Heart left ventricle (tissue), 16 donors: ENCODE results near the gene VCP. TPM values are rescaled to one million over a fixed set of nuclear protein-coding genes. Genes with fewer than 3 reads are reported as not detected.
A peak's percentile ranks its signal among the peaks of the same experiment; 100 is the strongest.

Source experiments
- ATAC-seq, 4 donors: fragments of 200-7000 bp; cut with Tn5 transposase; one replicate each; pipeline ENCODE4 v1.9.1; 2020 to 2022; ENCODE audit warnings: moderate library complexity in 4 of 4, mild to moderate bottlenecking in 3 of 4, moderate number of reproducible peaks in 1 of 4
- DNase-seq, 5 donors: peaks; one replicate each; pipeline ENCODE4 v3.0.0-alpha.2; 2020
- H3K27ac ChIP-seq, 12 donors: fragments of 200-600 bp; sonication (generic) in 4 of 12; one replicate each; pipeline versions ENCODE4 v1.5.0 to v1.8.0; 2016 to 2022; ENCODE audit warnings: mild to moderate bottlenecking in 2 of 12
- H3K27me3 ChIP-seq, 9 donors: fragments of 200-600 bp; sonication (generic) in 2 of 9; one replicate each; pipeline versions ENCODE4 v1.5.1 to v1.8.0; 2016 to 2022; ENCODE audit warnings: mild to moderate bottlenecking in 3 of 9
- H3K36me3 ChIP-seq, 9 donors: fragments of 200-600 bp; sonication (generic) in 2 of 9; one replicate each; pipeline versions ENCODE4 v1.5.0 to v1.8.0; 2018 to 2022; ENCODE audit warnings: mild to moderate bottlenecking in 2 of 9
- H3K4me1 ChIP-seq, 12 donors: fragments of 200-600 bp; sonication (generic) in 4 of 12; one replicate each; pipeline versions ENCODE4 v1.5.0 to v1.8.0; 2016 to 2022; ENCODE audit warnings: mild to moderate bottlenecking in 3 of 12
- H3K4me3 ChIP-seq, 12 donors: fragments of 200-600 bp; sonication (generic) in 4 of 12; one replicate each; pipeline versions ENCODE4 v1.5.0 to v1.8.0; 2017 to 2022; ENCODE audit warnings: mild to moderate bottlenecking in 9 of 12, moderate library complexity in 4 of 12
- H3K9me3 ChIP-seq, 12 donors: fragments of 200-600 bp; sonication (generic) in 4 of 12; one replicate each; pipeline versions ENCODE4 v1.5.0 to v1.8.0; 2016 to 2022; ENCODE audit warnings: mild to moderate bottlenecking in 1 of 12
- POLR2A ChIP-seq, 2 donors: fragments of 450-650 bp; IDR thresholded peaks; one replicate each; pipeline ENCODE4 v1.6.1; 2017; ENCODE audit warnings: antibody characterized with exemption in 2 of 2, mild to moderate bottlenecking in 2 of 2, moderate library complexity in 2 of 2
- WGBS, 4 donors: extraction: QIAGEN DNeasy Blood & Tissue Kit in 2 of 4; methylation state at CpG; one replicate each; pipeline versions ENCODE4 v1.1.5 to v1.1.7; 2013 to 2018; 5-methylcytosine and 5-hydroxymethylcytosine counted together
- intact Hi-C, 10 donors: fragments of 100-400 bp; cut with DNase I; formaldehyde crosslinking; loops; one replicate each; pipeline versions ENCODE4 v1.11.1 to v1.14.2; 2022
- polyA plus RNA-seq, 2 donors: library from polyadenylated mRNA; stranded (reverse); fragments of 200-250 nt; gene quantifications; one replicate each; pipeline ENCODE4 v1.2.3, GENCODE V29; 2013
- total RNA-seq, 9 donors: library from RNA; depleted of rRNA in 2 of 9; stranded (reverse); fragments of >200 nt in 2 of 9; fragmentation: NEBNext Ultra II Directional in 3 of 9; extraction: Animal tissue kit (Norgen Biotek cat#: 25700) in 3 of 9; gene quantifications; one replicate each; pipeline versions ENCODE4 v1.1.0 to v1.2.4, GENCODE V29; 2016 to 2023
- TF ChIP-seq, protein P1 (sequence below), 12 donors: fragments of 200-600 bp; sonication (generic) in 4 of 12; IDR thresholded peaks; one replicate each; pipeline versions ENCODE4 v1.5.0 to v1.8.0; 2018 to 2022; ENCODE audit warnings: antibody characterized with exemption in 12 of 12, mild to moderate bottlenecking in 5 of 12
- donor health status: ischemic (EF 13 %, LVEDD 7.1; RV severe dilation, severe dysfunction).
- donor health status: healthy with polysubstance abuse.
- donor health status: DM: no; HTN: yes; CAD: no.
- donor health status: DM: no; HTN: no; CAD: no.
- donor health status: ischemic (EF 25% LVEDD 6.9; RV normal size, moderate dysfunction).
- donor health status: ischemic (EF 25% LVEDD 5.7; RV mildly dilated, moderate dysfunction).
- donor health status: healthy.
- donor health status: DM: yes; HTN: yes; CAD: no.
- donor health status: ischemic (EF 35%, LVEDD 5.7; RV mildly dilated, moderate dysfunction).
- donor health status: nonischemic (EF 11% LVEDD 7.7; RV severe dilation, severe dysfunction).
- donor health status: DM: yes; HTN: yes; CAD: no.
- donor health status: PGD.
- donor health status: ischemic (EF 29% LVEDD 5.4; RV normal size, mild dysfunction).
- donor health status: nonischemic (EF 23%, LVEDD 6.1; RV moderate dilation, normal function).

VCP gene
- total and polyA plus RNA-seq, 11 donors = 107 to 411 (median 262) TPM

DNA sequence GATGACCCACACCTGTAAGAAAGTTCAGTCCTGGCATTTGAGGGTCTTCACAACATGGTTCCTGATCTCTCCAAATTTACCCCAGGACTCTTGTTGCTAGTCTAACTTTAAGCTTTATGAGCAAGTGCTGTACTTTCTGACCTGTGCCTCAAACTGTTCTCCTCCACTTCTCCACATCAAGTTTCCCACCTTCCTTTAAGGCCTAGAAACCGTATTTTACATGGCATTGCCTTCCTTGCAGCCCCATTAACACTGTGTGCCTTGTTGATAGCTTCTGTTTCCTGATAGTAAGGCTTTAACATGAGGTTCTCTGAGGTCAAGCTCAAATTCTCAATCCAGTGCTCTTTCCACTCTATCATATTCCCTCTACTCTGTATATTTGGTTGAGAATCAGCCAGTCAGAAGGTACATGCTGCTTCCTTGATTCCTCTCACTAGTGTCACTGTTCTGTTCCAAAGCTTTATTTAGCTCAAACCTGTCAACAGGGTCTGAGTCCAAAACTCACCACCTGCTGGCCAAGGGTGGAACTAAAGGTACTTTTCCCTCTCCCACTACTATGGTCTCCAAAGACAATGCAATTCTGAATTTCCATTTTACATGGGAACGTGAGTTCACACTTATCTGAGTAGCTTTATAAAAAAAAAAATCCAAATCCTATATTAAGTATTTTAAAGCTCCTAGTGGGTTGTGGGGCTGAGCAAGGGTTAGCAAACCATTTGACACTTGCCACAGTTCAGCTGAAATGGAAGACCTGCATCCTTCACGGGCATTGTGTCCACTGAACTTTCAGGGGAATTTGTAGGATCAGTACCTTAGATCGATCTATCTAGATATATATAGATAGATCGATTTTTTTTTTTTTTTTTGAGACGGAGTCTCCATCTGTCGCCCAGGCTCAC, 21.1 kb downstream of the VCP start:
- DNase-seq (peak in 3 of 5 donors; percentile 30 to 45 (median 42)), ATAC-seq (peak; percentile 84 to 90 (median 89))
- Histone ChIP-seq H3K27ac (peak overlapping the region in 9 of 12 donors; percentile 2 to 58 (median 40)), H3K9me3 (no peaks in the 10 kb centered on the region), H3K27me3 (no peaks in the 10 kb centered on the region), H3K4me1 (peaks cover 0 to 13% (median 2%) of the 10 kb centered on the region in 12 donors), H3K36me3 (peaks cover 0 to 92% (median 81%) of the 10 kb centered on the region in 9 donors), H3K4me3 (no peak overlapping the region)
- TF ChIP-seq, protein P1, sequence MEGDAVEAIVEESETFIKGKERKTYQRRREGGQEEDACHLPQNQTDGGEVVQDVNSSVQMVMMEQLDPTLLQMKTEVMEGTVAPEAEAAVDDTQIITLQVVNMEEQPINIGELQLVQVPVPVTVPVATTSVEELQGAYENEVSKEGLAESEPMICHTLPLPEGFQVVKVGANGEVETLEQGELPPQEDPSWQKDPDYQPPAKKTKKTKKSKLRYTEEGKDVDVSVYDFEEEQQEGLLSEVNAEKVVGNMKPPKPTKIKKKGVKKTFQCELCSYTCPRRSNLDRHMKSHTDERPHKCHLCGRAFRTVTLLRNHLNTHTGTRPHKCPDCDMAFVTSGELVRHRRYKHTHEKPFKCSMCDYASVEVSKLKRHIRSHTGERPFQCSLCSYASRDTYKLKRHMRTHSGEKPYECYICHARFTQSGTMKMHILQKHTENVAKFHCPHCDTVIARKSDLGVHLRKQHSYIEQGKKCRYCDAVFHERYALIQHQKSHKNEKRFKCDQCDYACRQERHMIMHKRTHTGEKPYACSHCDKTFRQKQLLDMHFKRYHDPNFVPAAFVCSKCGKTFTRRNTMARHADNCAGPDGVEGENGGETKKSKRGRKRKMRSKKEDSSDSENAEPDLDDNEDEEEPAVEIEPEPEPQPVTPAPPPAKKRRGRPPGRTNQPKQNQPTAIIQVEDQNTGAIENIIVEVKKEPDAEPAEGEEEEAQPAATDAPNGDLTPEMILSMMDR (IDR thresholded peaks at IDR 0.05) = peak; percentile 46 to 74 (median 64)
- TF ChIP-seq POLR2A (IDR thresholded peaks at IDR 0.05) = no peak
- intact Hi-C loops = loop anchor here in 3 of 10 donors (2.0 to 5.0 kb wide), 2 partner anchors 153 to 154 kb away; a partner anchor contains a TSS
- 69 to 75% (median 72%) methylated on average over 7 of the region's 7 CpGs for WGBS, 4 donors

DNA sequence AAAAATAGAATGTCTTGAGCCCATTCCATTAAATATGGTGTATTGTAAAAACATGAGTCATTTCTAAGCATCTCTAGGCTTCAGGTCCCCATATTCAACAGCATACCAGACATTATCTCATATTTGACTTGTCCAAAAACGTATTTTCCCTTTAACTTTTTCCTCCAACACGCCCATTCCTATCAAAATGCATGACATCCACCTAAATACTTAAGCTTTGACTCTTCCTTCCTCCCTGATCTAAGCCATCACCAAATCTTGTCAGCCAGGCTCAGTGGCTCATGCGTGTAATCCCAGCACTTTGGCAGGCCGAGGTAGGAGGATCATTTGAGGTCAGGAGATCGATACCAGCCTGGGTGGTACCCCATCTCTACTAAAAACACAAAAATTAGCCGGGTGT, 23.9 kb downstream of the VCP start:
- intact Hi-C loops = no loop called here

DNA sequence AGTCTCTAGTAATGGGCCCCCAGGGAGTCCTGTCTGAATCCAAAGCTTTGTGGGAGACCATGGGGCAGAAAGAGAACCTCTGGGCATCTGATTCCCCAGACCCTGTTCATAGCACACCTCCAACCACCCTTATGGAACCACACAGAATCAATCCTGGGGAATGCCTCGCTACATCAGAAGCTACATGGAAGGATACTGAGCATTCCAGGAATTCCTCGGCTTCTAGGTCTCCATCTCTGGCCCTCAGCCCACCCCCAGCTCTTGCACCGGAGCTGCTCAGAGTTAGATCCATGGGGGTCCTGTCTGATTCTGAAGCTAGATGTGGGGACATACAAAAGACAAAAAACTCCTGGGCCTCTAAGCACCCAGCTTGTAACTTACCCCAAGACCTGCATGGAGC, 28.4 kb downstream of the VCP start:
- intact Hi-C loops = no loop called here
- H3K27me3 ChIP-seq = no peaks in the 10 kb centered on the region
- no peak for DNase-seq
- WGBS, 4 donors = 65 to 88% (median 77%) methylated on average over 3 of the region's 3 CpGs
- no peaks in the 10 kb centered on the region for H3K9me3 ChIP-seq
- H3K4me3 ChIP-seq = no peak overlapping the region
- peaks cover 0 to 86% (median 57%) of the 10 kb centered on the region in 9 donors for H3K36me3 ChIP-seq
- H3K27ac ChIP-seq = no peak overlapping the region
- TF ChIP-seq, protein P1 (IDR thresholded peaks at IDR 0.05) = no peak
- TF ChIP-seq POLR2A (IDR thresholded peaks at IDR 0.05) = no peak
- no peak for ATAC-seq
- H3K4me1 ChIP-seq = no peaks in the 10 kb centered on the region

More for the DNA sequence above, 23.9 kb downstream of the VCP start:
- no peak for TF ChIP-seq POLR2A (IDR thresholded peaks at IDR 0.05)
- TF ChIP-seq, protein P1 (IDR thresholded peaks at IDR 0.05) = no peak
- Histone ChIP-seq H3K27ac (no peak overlapping the region), H3K4me1 (peaks cover 0 to 13% (median 2%) of the 10 kb centered on the region in 12 donors), H3K9me3 (no peaks in the 10 kb centered on the region), H3K36me3 (peaks cover 0 to 91% (median 85%) of the 10 kb centered on the region in 9 donors), H3K27me3 (no peaks in the 10 kb centered on the region), H3K4me3 (no peak overlapping the region)
- no peak for ATAC-seq
- 95 to 98% (median 96%) methylated on average over 6 of the region's 6 CpGs for whole genome bisulfite sequencing, 4 donors
- DNase-seq = no peak

DNA sequence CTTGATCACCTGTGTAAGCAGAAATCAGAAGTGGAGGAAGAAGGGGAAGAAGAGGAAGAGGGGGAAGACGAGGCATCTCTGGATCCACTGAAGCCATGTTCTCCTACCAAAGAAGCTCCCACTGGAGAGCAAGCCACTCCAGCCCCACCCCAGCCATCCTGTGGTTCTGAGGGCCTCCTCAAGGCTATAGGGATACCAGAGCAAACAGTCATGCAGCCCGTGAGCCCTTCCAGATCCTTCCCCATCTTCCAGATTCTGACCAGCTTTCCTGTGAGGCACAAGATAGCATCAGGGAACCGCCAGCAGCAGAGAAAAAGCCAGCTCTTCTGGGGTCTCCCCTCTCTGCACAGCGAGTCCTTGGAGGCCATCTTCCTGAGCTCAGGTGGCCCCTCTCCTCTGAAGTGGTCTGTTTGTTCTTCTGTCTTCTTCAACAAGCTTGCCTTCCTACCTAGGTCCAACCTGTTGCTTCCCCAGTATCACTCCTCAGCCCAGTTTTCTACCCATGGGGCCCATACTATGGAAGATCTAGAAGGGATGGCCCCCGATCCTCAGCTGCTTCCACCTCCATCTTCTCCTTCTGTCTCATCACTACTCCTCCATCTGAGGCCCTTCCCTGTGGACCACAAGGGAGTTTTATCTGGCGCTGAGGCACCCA, 29.4 kb downstream of the VCP start:
- no peaks in the 10 kb centered on the region for H3K4me1 ChIP-seq
- no peak for DNase-seq
- intact Hi-C loops = no loop called here
- TF ChIP-seq, protein P1 (IDR thresholded peaks at IDR 0.05) = no peak
- TF ChIP-seq POLR2A (IDR thresholded peaks at IDR 0.05) = no peak
- ATAC-seq = no peak
- H3K4me3 ChIP-seq = no peak overlapping the region
- WGBS, 4 donors = 91 to 96% (median 94%) methylated on average over 6 of the region's 6 CpGs
- no peak overlapping the region for H3K27ac ChIP-seq
- peaks cover 0 to 82% (median 47%) of the 10 kb centered on the region in 9 donors for H3K36me3 ChIP-seq
- H3K27me3 ChIP-seq = no peaks in the 10 kb centered on the region
- no peaks in the 10 kb centered on the region for H3K9me3 ChIP-seq
